B cell (primary cell): Measurements from ENCODE around the gene TUBA3D. TPM values are rescaled to one million over a fixed set of nuclear protein-coding genes. Genes with fewer than 3 reads are reported as not detected.
"Not testable (repeated sequence)": the region's sequence is repeated elsewhere in the genome, so short reads cannot be mapped to it uniquely, and the experiment has no call there.

Experiments used
- ATAC-seq: fragments of 200-7000 bp; cut with Tn5 transposase; one replicate; pipeline ENCODE4 v1.10.0; 2021; ENCODE audit warnings: low read depth, mild to moderate bottlenecking, moderate number of reproducible peaks, moderate library complexity
- CTCF ChIA-PET: fragments of 350-600 bp; sonication (Branson Sonifier 250); formaldehyde crosslinking; loops from one replicate; lab custom pipeline; 2021; ENCODE audit warnings: antibody characterized with exemption, inconsistent platforms; lab: Charles Lee
- POLR2A ChIA-PET: fragments of 350-600 bp; sonication (Branson Sonifier 250); formaldehyde crosslinking; loops from one replicate; lab custom pipeline; 2021; ENCODE audit warnings: antibody characterized with exemption; lab: Charles Lee
- DNase-seq: peaks from one replicate; pipeline ENCODE4 v3.0.0; 2013
- H2AFZ ChIP-seq: 2 replicates; pipeline ENCODE4 v1.6.1; 2012; ENCODE audit warnings: mild to moderate bottlenecking, low read depth, low read length; ENCODE audit not compliant: insufficient read depth, poor library complexity, severe bottlenecking
- H3K27ac ChIP-seq, 2 donors: 1 replicate in 1 of 2; 2 replicates in 1 of 2; pipeline ENCODE4 v1.5.1; 2012 to 2013; ENCODE audit warnings: low read length in 2 of 2, mild to moderate bottlenecking in 2 of 2, moderate library complexity in 1 of 2
- H3K27me3 ChIP-seq, 4 experiments: fragments of 200-600 bp in 1 of 4; sonication (generic) in 1 of 4; replicated peaks in 1 of 4; 1 replicate in 2 of 4; 2 replicates in 2 of 4; pipeline versions ENCODE4 v1.6.1 to v1.7.0; 2013 to 2016; ENCODE audit warnings: low read length in 3 of 4, mild to moderate bottlenecking in 2 of 4, mixed read lengths in 1 of 4, moderate library complexity in 1 of 4; ENCODE audit not compliant: insufficient read depth in 4 of 4, control insufficient read depth in 3 of 4; ENCODE audit errors: control extremely low read depth in 1 of 4
- H3K36me3 ChIP-seq, 2 experiments: replicated peaks in 1 of 2; 1 replicate in 1 of 2; 2 replicates in 1 of 2; pipeline versions ENCODE4 v1.6.1 to v1.7.1; 2013; ENCODE audit warnings: low read length in 1 of 2; ENCODE audit not compliant: insufficient read depth in 2 of 2, control insufficient read depth in 1 of 2; ENCODE audit errors: control extremely low read depth in 1 of 2, extremely low read depth in 1 of 2
- H3K4me1 ChIP-seq, 2 donors: fragments of 200-600 bp in 1 of 2; sonication (generic) in 1 of 2; 1 replicate in 1 of 2; 2 replicates in 1 of 2; pipeline versions ENCODE4 v1.5.1 to v1.6.1; 2013 to 2017; ENCODE audit warnings: low read length in 2 of 2; ENCODE audit not compliant: control insufficient read depth in 2 of 2, insufficient read depth in 2 of 2
- H3K4me2 ChIP-seq: replicated peaks from 2 replicates; pipeline ENCODE3; 2012; ENCODE audit warnings: mild to moderate bottlenecking, low read depth, low read length; ENCODE audit not compliant: poor library complexity, severe bottlenecking
- H3K4me3 ChIP-seq, 5 experiments: fragments of 200-600 bp in 1 of 5; sonication (generic) in 1 of 5; 1 replicate in 3 of 5; 2 replicates in 2 of 5; pipeline versions ENCODE4 v1.5.1 to v1.7.0; 2011 to 2016; ENCODE audit warnings: low read length in 4 of 5, mild to moderate bottlenecking in 4 of 5, low read depth in 2 of 5, control low read depth in 1 of 5, moderate library complexity in 1 of 5; ENCODE audit not compliant: insufficient read depth in 1 of 5; ENCODE audit errors: control extremely low read depth in 1 of 5, extremely low read depth in 1 of 5
- H3K79me2 ChIP-seq: fragments of 200-600 bp; sonication (generic); one replicate; pipeline ENCODE4 v1.6.0; 2016; ENCODE audit warnings: low read length; ENCODE audit not compliant: control insufficient read depth, insufficient read depth
- H3K9ac ChIP-seq: fragments of 200-600 bp; sonication (generic); 2 replicates; pipeline ENCODE4 v1.6.1; 2017; ENCODE audit warnings: mild to moderate bottlenecking, low read length, moderate library complexity
- H3K9me3 ChIP-seq, 3 donors: one replicate each; pipeline versions ENCODE4 v1.6.1 to v1.7.1; 2013; ENCODE audit warnings: low read length in 2 of 3; ENCODE audit not compliant: control insufficient read depth in 2 of 3, insufficient read depth in 1 of 3; ENCODE audit errors: control extremely low read depth in 1 of 3
- H4K20me1 ChIP-seq: 2 replicates; pipeline ENCODE4 v1.6.0; 2012; ENCODE audit warnings: mild to moderate bottlenecking, low read length; ENCODE audit not compliant: insufficient read depth, control insufficient read depth, poor library complexity, severe bottlenecking
- H3K27ac Mint-ChIP-seq: one replicate; pipeline ENCODE4 v1.8.0; 2021; ENCODE audit warnings: mixed read lengths
- H3K27me3 Mint-ChIP-seq: one replicate; pipeline ENCODE4 v1.8.0; 2021; ENCODE audit warnings: mixed read lengths
- H3K4me1 Mint-ChIP-seq: one replicate; pipeline ENCODE4 v1.8.0; 2021; ENCODE audit warnings: mixed read lengths
- H3K4me3 Mint-ChIP-seq: one replicate; pipeline ENCODE4 v1.8.0; 2021; ENCODE audit warnings: mixed read lengths
- H3K9me3 Mint-ChIP-seq: one replicate; pipeline ENCODE4 v1.8.0; 2022; ENCODE audit warnings: mixed read lengths; ENCODE audit not compliant: insufficient read depth
- WGBS: methylation state at CpG from one replicate; pipeline ENCODE4 v1.1.5; 2013; ENCODE audit warnings: missing lambda C conversion rate; ENCODE audit not compliant: insufficient coverage; 5-methylcytosine and 5-hydroxymethylcytosine counted together
- intact Hi-C: fragments of 100-400 bp; cut with micrococcal nuclease; formaldehyde crosslinking; loops from one replicate; pipeline ENCODE4 v1.10.0; 2022
- polyA plus RNA-seq: library from polyadenylated mRNA; depleted of rRNA; stranded (reverse); fragments of >200 nt; gene quantifications from 2 replicates; pipeline ENCODE4 v1.2.3, GENCODE V29; 2012
- total RNA-seq, 2 donors: library from RNA; stranded (reverse); fragments of 120-200 nt in 1 of 2; gene quantifications; 1 replicate in 1 of 2; 2 replicates in 1 of 2; pipeline versions ENCODE4 v1.2.3 to v1.2.4, GENCODE V29; 2013 to 2022

Gene TUBA3D
- total and polyA plus RNA-seq, 2 donors (not counting 1 experiment from before 2014, with no cell fraction given) = not detected

- DNase-seq, ATAC-seq, H3K4me1 ChIP-seq, H3K9me3 ChIP-seq, H3K4me1 Mint-ChIP-seq, intact Hi-C loops, H3K9me3 Mint-ChIP-seq, H3K9ac ChIP-seq, H3K27me3 ChIP-seq, H4K20me1 ChIP-seq, H3K4me2 ChIP-seq, CTCF ChIA-PET, POLR2A ChIA-PET, H3K4me3 Mint-ChIP-seq, H3K27ac Mint-ChIP-seq, H3K27me3 Mint-ChIP-seq, H2AFZ ChIP-seq, H3K79me2 ChIP-seq, H3K4me3 ChIP-seq, H3K36me3 ChIP-seq, H3K27ac ChIP-seq: not testable (repeated sequence)
- 100% methylated on average over 1 of the region's 8 CpGs for WGBS
These were observed 4.3 kb upstream of the TUBA3D start for GRCh38 chr2:131471624-131472023.

GRCh38 chr2:131473266-131473665, 2.7 kb upstream of the TUBA3D start:
- H3K4me3 ChIP-seq, H4K20me1 ChIP-seq, intact Hi-C loops, H3K9me3 Mint-ChIP-seq, H2AFZ ChIP-seq, H3K9ac ChIP-seq, POLR2A ChIA-PET, H3K4me2 ChIP-seq, H3K4me1 ChIP-seq, DNase-seq, H3K27ac ChIP-seq, H3K27me3 Mint-ChIP-seq, CTCF ChIA-PET, H3K79me2 ChIP-seq, H3K27me3 ChIP-seq, H3K27ac Mint-ChIP-seq, H3K4me1 Mint-ChIP-seq, ATAC-seq, H3K9me3 ChIP-seq, H3K36me3 ChIP-seq, H3K4me3 Mint-ChIP-seq: not testable (repeated sequence)
- WGBS = no CpG with 5 or more reads among the region's 2 CpGs

DNA sequence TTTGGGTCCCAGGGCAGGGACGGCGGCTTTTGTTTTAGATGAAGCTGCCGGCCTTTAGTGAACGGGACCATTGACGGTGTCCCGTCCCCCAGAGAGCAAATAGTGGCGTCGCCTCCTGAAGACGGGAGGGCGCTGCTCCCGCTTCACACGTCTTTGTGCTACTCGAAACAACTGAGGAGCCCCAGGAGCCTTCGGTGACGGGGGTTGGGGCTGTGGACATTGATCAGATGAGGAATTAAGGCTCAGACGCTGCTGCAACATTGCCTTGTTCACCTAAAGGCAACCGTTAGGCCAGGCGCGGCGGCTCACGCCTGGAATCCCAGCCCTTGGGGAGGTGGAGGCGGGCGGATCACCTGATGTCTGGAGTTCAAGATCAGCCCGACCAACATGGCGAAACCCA, 444 bp downstream of the TUBA3D start:
- H3K36me3 ChIP-seq, DNase-seq, H2AFZ ChIP-seq, H3K4me1 ChIP-seq, H3K27me3 Mint-ChIP-seq, ATAC-seq, intact Hi-C loops, POLR2A ChIA-PET, H3K79me2 ChIP-seq, H4K20me1 ChIP-seq, H3K27ac ChIP-seq, H3K4me3 Mint-ChIP-seq, H3K4me1 Mint-ChIP-seq, H3K27ac Mint-ChIP-seq, H3K9me3 Mint-ChIP-seq, H3K9ac ChIP-seq, H3K4me3 ChIP-seq, H3K9me3 ChIP-seq, CTCF ChIA-PET, H3K4me2 ChIP-seq, H3K27me3 ChIP-seq: not testable (repeated sequence)
- WGBS = 97% methylated on average over 22 of the region's 25 CpGs

- H3K9me3 Mint-ChIP-seq, H3K27ac Mint-ChIP-seq, H3K79me2 ChIP-seq, H2AFZ ChIP-seq, POLR2A ChIA-PET, H3K4me1 ChIP-seq, DNase-seq, CTCF ChIA-PET, H3K9ac ChIP-seq, H4K20me1 ChIP-seq, H3K27ac ChIP-seq, H3K4me2 ChIP-seq, H3K27me3 Mint-ChIP-seq, H3K36me3 ChIP-seq, H3K9me3 ChIP-seq, H3K4me3 ChIP-seq, H3K27me3 ChIP-seq, intact Hi-C loops, H3K4me1 Mint-ChIP-seq, H3K4me3 Mint-ChIP-seq, ATAC-seq: not testable (repeated sequence)
- 92% methylated on average over 1 of the region's 1 CpG for WGBS
These were observed 1.3 kb downstream of the TUBA3D start for GRCh38 chr2:131477227-131477626.
